HG03025 (cell line): ENCODE data around the gene SELENOF.
"Not testable (repeated sequence)": the region's sequence is repeated elsewhere in the genome, so short reads cannot be mapped to it uniquely, and the experiment has no call there.

Experiments used
- ATAC-seq: cut with Tn5 transposase; IDR thresholded peaks from one replicate; pipeline ENCODE4 v1.9.1; 2021; ENCODE audit warnings: mild to moderate bottlenecking, moderate library complexity; ENCODE audit not compliant: unreplicated experiment, low FRiP score

Gene SELENOF

GRCh38 chr1:86821956-86822355, 92.0 kb downstream of the SELENOF start:
- ATAC-seq, result no peak

- not testable (repeated sequence) for ATAC-seq
These were observed 94.0 kb downstream of the SELENOF start for GRCh38 chr1:86819970-86820369.

- ATAC-seq, result not testable (repeated sequence)
These were observed 96.6 kb downstream of the SELENOF start for GRCh38 chr1:86817246-86817826.

GRCh38 chr1:86814118-86814517, 99.8 kb downstream of the SELENOF start:
- not testable (repeated sequence) for ATAC-seq
